Amniotic stem cell (primary cell): ENCODE results near the gene TRIO.
A peak's percentile ranks its signal among the peaks of the same experiment; 100 is the strongest.

Experiments
- DNase-seq: peaks from one replicate; lab custom pipeline; 2025; lab: John Stamatoyannopoulos, UW

TRIO gene

GRCh38 chr5:14325369-14325768, 182.2 kb downstream of the TRIO start:
- no peak for DNase-seq

GRCh38 chr5:14326035-14326903, 183.1 kb downstream of the TRIO start:
- no peak for DNase-seq

GRCh38 chr5:14327624-14328023, 184.5 kb downstream of the TRIO start:
- DNase-seq, result no peak

GRCh38 chr5:14328144-14328543, 185.0 kb downstream of the TRIO start:
- DNase-seq, result no peak

GRCh38 chr5:14330291-14330690, 187.1 kb downstream of the TRIO start:
- no peak for DNase-seq

- DNase-seq, result no peak
These were observed 187.7 kb downstream of the TRIO start for GRCh38 chr5:14330729-14331385.

GRCh38 chr5:14331386-14331781, 188.2 kb downstream of the TRIO start:
- DNase-seq, result no peak

- DNase-seq, result no peak
These were observed 189.0 kb downstream of the TRIO start for GRCh38 chr5:14332038-14332631.

- DNase-seq, result no peak
These were observed 189.6 kb downstream of the TRIO start for GRCh38 chr5:14332746-14333145.

- DNase-seq, result no peak
These were observed 194.5 kb downstream of the TRIO start for GRCh38 chr5:14337593-14337992.

- no peak for DNase-seq
These were observed 196.3 kb downstream of the TRIO start for GRCh38 chr5:14339468-14339867.

GRCh38 chr5:14341571-14342230, 198.6 kb downstream of the TRIO start:
- no peak for DNase-seq

- DNase-seq, result no peak
These were observed 199.2 kb downstream of the TRIO start for GRCh38 chr5:14342306-14342705.

GRCh38 chr5:14343376-14343775, 200.2 kb downstream of the TRIO start:
- no peak for DNase-seq

GRCh38 chr5:14347522-14347921, 204.4 kb downstream of the TRIO start:
- DNase-seq, result no peak

GRCh38 chr5:14348142-14348541, 205.0 kb downstream of the TRIO start:
- DNase-seq, result no peak

GRCh38 chr5:14349029-14349428, 205.9 kb downstream of the TRIO start:
- DNase-seq, result no peak

GRCh38 chr5:14351086-14351661, 208.0 kb downstream of the TRIO start:
- DNase-seq, result no peak

GRCh38 chr5:14351845-14352712, 208.9 kb downstream of the TRIO start:
- peak; percentile 27 for DNase-seq

- no peak for DNase-seq
These were observed 210.8 kb downstream of the TRIO start for GRCh38 chr5:14353726-14354474.
